Stimulated activated CD4-positive, alpha-beta T cell treated with anti-CD3 and anti-CD28 coated beads, Interleukin-4, amount 100 ng/mL, for 48 hours (primary cell): ENCODE measurements around the gene GPHA2.
"Not testable (repeated sequence)": the region's sequence is repeated elsewhere in the genome, so short reads cannot be mapped to it uniquely, and the experiment has no call there.

Experiments used
- DNase-seq, 2 donors: peaks; one replicate each; pipeline ENCODE4 v3.0.0-alpha.2; 2020; ENCODE audit warnings: low read depth in 2 of 2

GPHA2 gene, protein sequence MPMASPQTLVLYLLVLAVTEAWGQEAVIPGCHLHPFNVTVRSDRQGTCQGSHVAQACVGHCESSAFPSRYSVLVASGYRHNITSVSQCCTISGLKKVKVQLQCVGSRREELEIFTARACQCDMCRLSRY

DNA sequence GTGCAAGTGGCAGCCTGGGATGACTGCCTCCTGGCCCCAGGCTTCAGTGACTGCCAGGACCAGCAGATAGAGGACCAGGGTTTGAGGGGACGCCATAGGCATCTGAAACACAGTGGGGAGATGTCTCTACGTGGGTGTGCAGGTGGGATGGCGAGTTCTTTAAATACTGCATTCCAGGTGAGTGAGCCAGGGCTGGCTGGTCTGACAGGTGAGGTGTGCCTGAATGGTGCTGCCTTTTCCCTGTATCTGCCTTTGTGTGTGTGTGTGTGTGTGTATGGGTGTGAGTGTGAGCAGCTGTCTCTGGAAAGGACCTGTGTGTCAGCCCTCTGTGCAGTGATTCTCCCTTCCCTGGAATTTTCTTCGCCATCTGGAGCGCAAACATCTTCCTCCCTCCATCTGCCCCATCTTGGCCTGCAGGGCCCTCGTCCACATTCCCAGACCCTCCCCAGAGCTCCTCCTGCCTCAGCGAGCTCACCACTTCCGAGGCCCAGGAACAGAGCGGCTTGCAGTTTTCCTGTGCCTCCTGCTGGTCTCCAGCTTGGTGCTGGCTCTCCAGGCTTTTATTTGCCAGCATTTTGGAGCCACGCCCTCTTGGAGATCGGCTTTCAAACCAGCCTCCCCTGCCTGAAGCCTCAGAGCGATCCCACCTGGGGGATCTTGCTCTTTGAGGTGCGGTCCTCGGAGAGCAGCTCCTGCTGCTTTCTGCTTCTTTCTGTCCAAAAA is at the start of gene GPHA2:
Gene GPHA2, minus strand, starts transcription at position 535 of the 723 bp plus-strand sequence. Its CDS starts 433 bp downstream, at position 102.
- no peak for DNase-seq

DNA sequence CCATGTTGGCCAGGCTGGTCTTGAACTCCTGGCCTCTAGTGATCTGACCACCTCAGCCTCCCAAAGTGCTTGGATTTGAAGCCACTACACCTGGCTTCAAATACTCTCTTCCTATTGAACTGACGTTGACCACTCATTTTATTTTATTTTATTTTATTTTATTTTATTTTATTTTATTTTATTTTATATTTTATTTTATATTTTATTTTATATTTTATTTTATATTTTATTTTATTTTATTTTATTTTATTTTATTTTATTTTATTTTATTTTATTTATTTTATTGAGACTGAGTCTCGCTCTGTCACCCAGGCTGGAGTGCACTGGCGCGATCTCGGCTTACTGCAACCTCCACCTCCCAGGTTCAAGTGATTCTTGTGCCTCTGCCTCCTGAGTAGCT is 47.6 kb upstream of the GPHA2 start:
- not testable (repeated sequence) for DNase-seq

DNA sequence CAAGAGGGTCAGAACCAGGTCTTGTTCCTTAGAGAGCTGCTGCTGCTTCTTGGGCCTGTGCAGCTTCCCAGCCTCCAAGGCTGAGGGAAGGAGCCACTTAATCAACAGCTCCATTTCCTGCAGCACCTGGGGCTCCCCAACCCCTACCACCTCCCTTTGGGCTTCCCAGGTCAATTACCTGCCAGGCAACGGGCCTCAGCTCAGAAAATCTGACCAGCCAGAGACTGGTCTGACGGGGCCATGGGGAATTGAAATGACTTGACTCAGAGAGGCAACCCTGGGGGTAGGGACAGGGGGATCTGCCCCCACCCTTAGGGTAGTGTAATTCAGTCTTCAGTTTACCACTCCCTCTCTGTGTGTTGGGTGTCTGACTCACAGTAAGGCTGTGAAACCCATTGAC is 41.0 kb upstream of the GPHA2 start:
- DNase-seq = no peak

DNA sequence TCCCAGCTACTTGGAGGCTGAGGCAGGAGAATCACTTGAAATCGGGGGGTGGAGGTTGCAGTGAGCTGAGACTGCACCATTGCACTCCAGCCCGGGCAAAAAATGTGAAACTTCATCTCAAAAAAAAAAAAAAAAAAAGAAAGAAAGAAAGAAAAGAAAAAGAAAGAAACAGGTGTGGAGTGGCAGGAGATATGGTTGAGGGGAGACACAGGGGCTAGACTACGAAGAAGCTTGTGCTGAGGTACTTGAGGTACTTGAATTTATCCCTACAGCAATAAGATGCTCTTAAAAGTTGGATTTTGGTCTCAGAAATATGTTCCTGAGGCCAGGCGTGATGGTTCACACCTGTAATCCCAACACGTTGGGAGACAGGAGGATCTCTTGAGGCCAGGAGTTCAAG is 38.4 kb upstream of the GPHA2 start:
- DNase-seq = no peak

DNA sequence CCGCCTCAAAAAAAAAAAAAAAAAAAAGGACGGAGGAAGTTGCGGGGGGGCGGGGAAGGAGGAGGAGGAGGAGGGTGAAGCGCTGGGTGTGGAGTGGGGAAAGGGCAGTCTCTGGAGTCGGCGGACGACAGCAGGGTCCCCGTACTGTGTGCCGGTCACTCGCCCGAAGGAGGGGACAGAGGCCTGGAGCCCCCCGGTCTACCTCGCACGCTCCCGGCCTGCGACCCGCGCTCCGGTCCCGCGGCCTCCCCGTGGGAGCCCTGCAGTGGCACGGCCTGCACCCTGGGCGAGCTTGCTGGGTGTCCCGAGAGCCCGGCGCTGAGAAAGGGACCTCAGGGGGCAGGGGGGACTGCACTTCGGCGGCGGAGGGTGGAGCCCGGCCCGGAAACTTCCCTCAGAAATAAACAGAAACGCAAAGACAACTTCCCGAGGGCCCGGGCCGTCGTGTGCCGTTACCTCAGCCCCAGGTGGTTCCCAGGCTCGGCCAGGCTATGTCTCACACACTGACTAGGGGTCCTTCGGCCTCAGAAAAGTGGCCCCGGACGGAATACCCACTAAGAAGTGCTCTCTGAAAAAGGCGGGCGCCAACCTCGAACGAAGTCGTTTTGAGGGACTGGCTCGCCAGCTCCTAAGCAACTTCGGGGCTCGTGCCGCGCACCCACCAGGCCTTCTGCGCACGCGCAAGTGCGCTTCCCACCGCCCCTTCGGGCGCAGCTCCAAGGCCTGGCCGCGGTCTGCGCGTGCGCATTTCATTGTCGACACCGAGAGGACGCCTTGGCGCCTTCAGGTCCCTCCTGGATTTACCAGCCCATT is 35.9 kb upstream of the GPHA2 start, which contains the start of gene MAJIN:
Gene MAJIN, minus strand, starts transcription at position 688 of the 813 bp plus-strand sequence. CDS start 12,703 bp downstream, outside the sequence.
- DNase-seq = peak; percentile 85 to 94

DNA sequence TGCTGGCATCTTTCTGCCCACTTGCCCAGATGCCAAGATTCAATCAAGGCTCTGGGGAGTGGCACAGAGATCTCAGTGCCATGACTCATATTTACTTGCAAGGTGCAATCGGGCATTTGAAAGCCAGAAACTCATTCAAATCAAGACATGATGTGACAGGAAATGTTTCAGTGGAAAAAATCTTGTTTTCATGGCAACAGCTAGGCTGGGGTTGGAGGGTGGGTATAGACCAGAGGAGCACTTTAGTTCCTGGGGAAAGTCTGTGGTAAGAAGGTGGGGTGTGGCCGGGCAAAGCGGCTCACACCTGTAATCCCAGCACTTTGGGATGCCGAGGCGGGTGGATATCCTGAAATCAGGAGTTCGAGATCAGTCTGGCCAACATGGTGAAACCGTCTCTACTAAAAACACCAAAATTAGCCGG is 35.0 kb upstream of the GPHA2 start:
- DNase-seq = peak; percentile 12 to 22

DNA sequence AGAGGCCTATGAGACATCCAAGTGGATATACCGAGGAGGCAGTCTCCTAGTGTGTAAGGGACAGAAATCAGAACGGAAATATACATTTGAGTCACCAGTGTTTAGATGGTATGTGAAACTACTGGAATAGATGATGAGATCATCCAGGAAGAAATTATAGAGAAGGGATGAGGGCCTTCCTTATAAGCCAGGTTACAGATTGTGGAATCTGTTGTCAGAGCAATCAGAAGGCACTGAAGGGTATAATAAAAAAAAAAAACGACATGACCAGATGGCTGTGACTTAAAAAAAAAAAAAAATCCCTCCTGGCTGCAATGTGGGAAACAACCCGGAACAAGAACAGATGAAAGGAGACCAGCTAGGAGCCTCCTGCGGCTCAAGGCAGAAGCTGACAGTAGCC is 33.5 kb upstream of the GPHA2 start:
- DNase-seq = no peak

DNA sequence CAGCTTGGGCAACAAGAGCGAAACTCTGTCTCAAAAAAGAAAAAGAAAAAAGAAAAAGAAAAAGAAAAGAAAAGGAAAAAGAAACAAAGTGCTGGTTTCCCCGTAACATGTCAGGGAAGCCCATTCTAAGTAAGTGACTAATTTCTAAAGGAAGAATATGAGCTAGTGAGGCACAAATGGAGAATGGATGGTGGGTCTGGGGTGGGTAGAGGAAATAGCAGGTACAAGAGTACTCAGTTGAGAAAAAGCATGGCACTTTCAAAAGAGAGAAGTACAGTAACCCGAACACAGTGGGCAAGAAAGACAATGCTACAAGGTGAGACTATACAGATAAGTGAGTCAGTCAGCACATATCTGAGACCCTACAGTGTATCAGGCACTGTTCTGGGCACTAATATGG is 31.7 kb upstream of the GPHA2 start:
- no peak for DNase-seq

DNA sequence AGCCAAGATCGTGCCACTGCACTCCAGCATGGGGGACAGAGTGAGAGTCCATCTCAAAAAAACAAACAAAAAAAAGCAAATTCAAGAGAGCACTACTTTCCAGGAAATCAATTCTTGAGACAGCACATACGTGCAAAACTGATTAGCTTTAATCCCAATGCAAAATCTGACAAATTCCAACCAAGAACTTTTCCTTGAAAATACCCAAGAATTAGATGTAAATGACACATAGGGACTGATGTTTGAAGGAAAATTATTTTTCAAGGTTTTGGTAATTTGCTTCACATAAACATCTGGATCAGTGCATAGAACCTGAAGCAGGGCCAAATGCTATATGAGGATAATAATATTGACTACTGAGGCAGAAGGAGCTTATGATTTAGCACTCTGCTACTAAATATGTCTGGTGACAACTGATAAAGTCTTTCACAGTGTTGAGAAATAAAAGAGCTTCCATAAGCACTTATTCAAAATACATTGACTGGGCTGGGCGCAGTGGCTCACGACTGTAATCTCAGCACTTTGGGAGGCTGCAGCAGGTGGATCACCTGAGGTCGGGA is 27.5 kb upstream of the GPHA2 start:
- no peak for DNase-seq

DNA sequence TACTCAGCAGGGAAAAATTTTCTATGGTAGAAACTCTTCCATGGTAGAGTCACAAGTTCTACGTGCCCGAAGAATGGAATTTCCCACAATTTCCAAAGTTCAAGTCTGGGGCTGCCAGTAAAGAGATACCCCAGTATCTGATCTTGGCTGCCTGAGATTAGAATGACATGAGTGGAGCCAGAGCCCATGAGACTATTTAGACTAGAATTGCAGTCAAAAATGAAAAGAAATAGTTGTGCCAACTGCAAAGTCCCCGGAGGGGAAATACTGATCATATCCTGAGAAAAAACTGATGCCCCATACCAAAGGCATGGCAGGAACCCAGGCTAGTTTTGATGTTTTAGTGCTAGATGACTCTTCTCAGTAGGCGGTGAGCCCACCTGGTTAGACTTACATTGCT is 25.0 kb upstream of the GPHA2 start:
- no peak for DNase-seq

DNA sequence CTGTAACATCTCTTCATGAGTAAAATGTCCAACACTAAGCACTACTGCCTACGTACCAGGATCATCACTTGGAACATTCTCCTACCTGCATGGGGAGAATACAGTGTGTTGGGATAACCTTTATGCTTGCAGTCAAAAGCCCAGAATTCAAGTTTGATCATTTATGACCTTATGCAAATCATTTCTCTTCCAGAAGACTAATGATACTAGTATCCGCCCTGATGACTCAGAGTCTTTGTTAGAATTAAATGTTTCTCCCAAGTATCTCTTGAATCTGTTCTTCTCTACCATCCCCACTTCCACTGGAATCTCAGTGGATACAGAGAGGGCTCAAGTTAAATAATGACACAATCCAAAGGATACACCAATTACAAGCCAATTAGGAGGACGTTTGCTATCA is 23.8 kb upstream of the GPHA2 start:
- DNase-seq = no peak

DNA sequence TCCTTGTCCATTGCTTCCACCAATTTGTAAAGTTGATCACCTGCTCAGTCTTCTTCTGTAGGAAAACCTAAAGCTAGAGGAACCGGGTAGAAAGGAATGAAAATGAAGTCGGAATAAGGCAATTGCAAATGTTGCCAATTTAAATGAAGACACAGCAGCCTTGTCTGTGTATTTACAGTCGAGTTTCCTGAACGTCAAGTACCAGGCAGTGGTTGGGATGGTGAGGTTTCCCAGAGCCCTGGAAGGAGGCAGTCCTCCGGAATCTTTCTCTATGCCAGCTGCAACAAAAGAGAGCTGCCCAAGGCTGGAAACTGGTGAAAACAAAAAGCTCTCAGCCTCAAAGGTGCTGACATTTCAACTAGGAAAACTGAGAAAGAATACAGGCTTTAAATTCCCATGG is 18.5 kb upstream of the GPHA2 start:
- no peak for DNase-seq

DNA sequence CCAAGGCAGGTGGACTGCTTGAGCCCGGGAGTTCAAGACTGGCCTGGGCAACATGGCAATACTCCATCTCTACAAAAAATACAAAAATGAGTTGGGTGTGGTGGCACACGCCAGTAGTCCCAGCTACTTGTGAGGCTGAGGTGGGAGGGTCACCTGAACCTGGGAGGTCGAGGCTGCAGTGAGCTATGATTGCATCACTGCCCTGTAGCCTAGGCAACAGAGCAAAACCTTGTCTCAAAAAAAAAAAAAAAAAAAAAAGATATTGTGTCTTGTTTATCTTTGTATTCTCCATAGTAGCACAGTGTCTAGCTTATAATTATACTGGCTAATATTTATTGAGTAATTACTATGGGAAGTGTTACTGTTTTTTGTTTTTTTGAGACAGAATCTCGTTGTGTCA is 15.8 kb upstream of the GPHA2 start:
- DNase-seq = no peak

DNA sequence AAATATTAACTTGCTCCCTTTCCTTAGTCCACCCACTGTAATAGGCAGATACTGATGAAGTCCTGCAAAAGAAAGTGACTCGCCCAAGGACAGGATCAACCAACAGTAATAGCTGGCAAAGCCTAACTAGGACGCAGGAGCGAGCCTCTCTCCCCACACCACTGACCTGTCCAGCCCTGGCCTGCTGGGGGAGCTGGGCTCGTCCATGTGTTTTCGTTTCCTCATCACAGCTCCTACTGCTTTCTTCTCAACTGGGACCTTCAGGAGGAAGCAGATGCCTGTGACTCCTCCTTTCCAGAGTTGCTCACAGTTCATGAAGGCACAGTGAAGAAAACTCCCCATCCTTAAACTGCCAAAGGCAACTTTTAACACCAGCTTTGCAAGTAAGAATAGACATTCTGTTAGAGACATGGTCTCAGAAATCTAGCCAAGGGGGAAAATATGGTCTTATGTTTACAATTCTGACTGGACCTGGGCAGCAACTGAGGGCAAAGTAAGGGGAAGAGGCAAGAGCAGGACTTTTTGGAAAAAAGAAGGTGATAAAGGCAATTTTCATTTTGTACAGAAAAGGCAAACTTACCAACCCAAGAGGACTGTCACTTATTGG is 11.6 kb upstream of the GPHA2 start:
- no peak for DNase-seq

DNA sequence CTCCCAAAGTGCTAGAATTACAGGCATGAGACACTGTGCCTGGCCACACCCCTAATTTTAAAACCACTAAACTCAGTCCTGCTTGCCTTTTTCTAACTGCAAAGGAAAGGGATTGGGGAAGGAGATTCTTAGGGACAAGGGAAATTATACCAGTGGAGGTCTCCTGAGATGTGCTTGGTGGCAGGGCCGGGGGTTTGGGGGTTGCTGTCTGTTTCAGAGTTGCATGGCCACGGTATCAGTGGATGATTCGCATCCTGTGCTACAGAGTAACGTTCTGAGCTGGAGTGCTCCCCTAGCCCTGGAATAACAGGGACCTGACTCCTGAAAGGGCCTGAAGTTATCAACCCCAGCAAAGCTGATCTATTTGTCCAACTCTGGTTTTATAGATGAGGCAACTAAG is 846 bp upstream of the GPHA2 start:
- no peak for DNase-seq

DNA sequence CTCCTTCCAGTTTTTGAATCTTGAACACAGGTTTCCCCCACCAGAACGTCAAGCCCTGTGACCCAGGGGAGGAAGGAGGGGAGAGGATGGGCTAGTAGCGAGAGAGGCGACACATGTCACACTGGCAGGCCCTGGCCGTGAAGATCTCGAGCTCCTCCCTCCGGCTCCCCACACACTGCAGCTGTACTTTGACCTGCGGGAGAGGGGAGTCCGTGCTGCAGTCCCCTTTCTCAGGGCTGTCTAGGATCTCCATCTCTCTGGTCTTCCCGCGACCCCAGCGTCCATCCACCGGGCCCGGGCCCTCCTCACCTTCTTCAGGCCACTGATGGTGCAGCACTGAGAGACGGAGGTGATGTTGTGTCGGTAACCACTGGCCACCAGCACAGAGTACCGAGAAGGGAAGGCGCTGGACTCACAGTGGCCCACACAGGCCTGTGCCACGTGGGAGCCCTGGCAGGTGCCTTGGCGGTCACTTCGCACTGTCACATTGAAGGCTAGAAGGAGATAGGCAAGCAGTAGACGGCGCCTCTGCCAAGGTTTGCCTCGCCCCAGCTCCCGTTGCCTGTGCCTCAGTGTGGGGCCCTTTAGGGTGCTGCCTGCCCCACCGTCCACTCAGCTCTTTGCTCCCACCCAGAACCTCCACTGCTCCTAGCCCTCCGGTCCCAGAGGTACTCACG is 873 bp downstream of the GPHA2 start:
- DNase-seq = no peak

DNA sequence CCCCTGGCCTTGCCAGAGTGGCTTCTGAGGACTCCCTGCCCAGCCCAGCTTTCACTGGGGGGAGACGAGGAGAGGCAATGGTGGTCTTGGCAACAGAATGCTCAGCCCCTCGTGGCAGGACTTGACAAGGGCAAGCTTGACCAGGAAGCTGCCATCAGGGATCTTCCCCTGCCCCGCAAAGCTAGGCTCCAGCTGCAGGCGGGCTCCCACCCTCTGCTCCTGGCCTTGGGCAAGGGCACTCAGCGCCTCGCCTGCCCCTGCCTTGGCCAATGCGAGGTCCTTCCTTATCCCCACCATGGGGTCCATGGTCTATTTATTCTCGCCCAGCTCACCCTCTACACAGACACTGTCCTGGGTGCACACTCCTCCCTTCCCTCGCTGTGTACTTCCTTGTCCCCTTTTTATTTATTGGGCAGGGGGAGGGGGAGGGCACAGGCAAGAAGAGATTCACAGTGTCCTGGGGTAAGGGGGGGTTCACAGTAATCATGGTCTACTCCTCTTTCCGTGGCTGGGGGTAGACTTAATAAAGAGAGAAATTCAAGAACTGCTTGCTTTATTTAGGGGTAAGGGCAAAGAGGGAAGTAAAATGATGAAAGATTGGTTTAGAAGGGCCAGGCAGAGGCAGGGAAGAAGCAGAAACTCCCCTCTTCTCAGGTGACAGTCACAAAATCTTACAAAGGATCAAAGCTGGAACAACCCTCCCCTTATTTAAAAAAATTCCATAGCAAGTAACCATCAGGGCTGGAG is 1.6 kb downstream of the GPHA2 start:
- DNase-seq = no peak

DNA sequence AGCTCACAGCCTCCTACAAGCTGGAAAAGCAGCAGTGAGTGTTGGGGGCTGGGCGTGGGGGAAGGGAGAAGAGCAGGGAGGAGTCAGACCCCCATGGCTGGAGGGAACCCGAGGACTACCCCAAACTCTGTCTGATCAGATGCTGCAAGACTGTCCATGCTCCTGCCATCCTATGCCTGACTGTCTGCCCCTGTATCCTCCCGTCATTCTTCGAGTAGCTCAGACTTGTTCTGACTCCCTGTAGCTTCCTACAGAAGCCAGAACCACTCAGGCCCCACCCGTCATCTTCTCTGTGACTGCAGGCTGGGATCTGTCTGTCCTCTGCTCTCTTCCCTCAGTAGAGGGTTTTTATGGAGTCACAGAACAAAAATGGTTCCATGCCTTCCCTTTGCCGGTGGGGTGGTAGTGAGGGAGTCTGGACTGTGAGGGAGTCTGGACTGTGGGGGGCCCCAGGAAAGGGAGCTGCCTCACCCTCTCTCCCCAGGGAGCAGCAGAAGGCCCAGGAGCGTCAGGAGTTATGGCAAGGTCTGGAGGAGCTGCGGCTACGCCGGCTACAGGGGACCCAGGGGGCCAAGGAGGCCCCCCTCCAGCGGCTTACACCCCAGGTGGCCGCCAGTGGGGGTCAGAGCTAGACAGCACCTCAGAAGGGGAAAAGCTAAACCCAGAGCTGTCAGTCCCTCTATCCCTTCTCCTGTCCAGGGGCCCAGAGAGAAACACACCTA is 2.3 kb downstream of the GPHA2 start:
- DNase-seq = no peak

DNA sequence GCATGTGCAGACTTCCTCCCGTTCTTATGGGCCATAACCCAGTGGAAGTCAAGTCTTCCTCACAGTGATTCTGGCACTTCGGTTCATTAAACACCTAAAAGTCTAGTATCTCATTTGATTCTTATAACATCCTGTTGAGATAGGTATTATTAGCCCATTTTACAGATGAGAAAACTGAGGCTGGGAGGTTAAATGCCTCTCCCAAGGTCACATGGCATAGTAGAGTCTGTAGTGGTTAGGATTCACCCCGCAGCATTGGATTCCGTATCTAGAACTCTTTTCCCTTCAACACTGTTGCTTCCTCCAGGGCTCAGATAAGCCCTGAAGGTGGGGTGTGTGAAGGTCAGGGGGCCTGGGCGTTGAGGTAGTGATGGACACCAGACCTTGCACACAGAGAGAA is 3.4 kb downstream of the GPHA2 start:
- no peak for DNase-seq

DNA sequence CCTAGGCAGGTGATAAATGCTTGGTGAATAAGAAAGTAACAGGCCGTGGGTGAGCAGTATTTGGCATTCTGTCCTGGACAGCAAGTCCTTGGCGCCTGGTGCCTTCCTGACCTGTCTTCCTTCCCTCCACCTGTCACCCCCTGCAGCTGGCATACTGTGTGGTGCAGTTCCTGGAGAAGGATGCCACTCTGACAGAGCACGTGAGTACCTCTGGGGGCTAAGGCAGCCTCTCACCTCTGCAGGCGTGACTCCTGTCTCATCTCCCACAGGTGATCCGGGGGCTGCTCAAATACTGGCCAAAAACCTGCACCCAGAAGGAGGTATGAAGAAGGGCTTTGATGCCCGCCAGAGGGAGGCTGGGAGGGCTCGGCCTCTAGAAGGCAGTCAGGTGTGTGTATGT is 4.4 kb downstream of the GPHA2 start:
- no peak for DNase-seq
